OCI-LY3 (cell line): ENCODE results near the gene MAP6.

Source experiments
- H2AFZ ChIP-seq: fragments of 200-600, 300-600 bp; shearing (Covaris generic); 2 replicates; pipeline ENCODE4 v1.6.0; 2014; ENCODE audit warnings: antibody characterized with exemption, low read depth, low read length
- H3K27ac ChIP-seq: fragments of 200-600, 300-600 bp; sonication (generic); 2 replicates; pipeline ENCODE4 v1.5.1; 2014; ENCODE audit warnings: mild to moderate bottlenecking, low read length, moderate library complexity, mixed read lengths
- H3K27me3 ChIP-seq: fragments of 200-600, 300-600 bp; sonication (generic); 2 replicates; pipeline ENCODE4 v1.6.1; 2014; ENCODE audit warnings: low read depth, low read length, mixed read lengths
- H3K36me3 ChIP-seq: fragments of 200-600, 300-600 bp; sonication (generic); replicated peaks from 2 replicates; pipeline ENCODE3; 2014; ENCODE audit warnings: low read depth, low read length, mixed read lengths
- H3K4me1 ChIP-seq: fragments of 300-600, 200-600 bp; sonication (generic); 2 replicates; pipeline ENCODE4 v1.6.1; 2014; ENCODE audit warnings: low read length, mixed read lengths
- H3K4me2 ChIP-seq: fragments of 200-600, 300-600 bp; sonication (generic); 2 replicates; pipeline ENCODE4 v1.6.1; 2014; ENCODE audit warnings: low read length, mixed read lengths
- H3K4me3 ChIP-seq: fragments of 300-600, 200-600 bp; sonication (generic); 2 replicates; pipeline ENCODE4 v1.5.1; 2014; ENCODE audit warnings: antibody characterized with exemption, mild to moderate bottlenecking, low read length, moderate library complexity
- H3K79me2 ChIP-seq: fragments of 300-600, 200-600 bp; shearing (Covaris generic); 2 replicates; pipeline ENCODE4 v1.6.1; 2014; ENCODE audit warnings: mild to moderate bottlenecking, low read length, mixed read lengths
- H3K9ac ChIP-seq: fragments of 300-600, 200-600 bp; shearing (Covaris generic); 2 replicates; pipeline ENCODE4 v1.6.0; 2014; ENCODE audit warnings: mild to moderate bottlenecking, low read length, moderate library complexity
- H3K9me3 ChIP-seq: fragments of 200-600, 300-600 bp; shearing (Covaris generic); 2 replicates; pipeline ENCODE4 v1.6.1; 2014; ENCODE audit warnings: low read length, mixed read lengths; ENCODE audit not compliant: insufficient read depth
- H4K20me1 ChIP-seq: fragments of 200-600, 300-600 bp; sonication (generic); 2 replicates; pipeline ENCODE4 v1.6.1; 2016; ENCODE audit warnings: low read length, mixed read lengths; ENCODE audit not compliant: insufficient read depth
- EZH2phosphoT487 ChIP-seq: fragments of 200-600 bp; shearing (Covaris generic); IDR thresholded peaks from 2 replicates; pipeline ENCODE4 v1.6.1; 2018; ENCODE audit warnings: antibody characterized with exemption, mixed run types, low read depth
- TF ChIP-seq, protein P1 (sequence below): fragments of 200-600, 300-600 bp; sonication (generic); IDR thresholded peaks from 2 replicates; pipeline ENCODE4 v1.5.1; 2014; ENCODE audit warnings: antibody characterized with exemption, low read length, low read depth

MAP6 gene

DNA sequence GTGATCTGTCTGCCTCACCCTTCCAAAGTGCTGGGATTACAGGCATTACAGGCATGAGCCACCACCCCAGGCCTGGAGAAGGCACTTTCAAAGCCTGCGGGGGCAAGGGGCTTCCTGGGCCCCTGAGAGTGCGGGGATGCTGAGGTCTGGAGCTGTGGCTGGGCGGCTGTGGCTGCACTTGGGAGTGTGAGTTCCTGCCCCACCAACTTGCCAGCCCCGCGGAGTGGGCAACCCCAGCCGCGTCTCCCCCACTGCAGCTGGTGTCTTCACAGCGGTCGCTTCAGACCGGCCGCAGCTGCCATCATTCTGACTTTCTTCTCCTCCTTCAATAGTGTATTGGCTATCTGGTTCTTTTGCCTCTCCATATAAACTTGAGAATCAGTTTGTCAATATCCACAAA, 10.7 kb upstream of the MAP6 start:
- H3K27ac ChIP-seq = no peak overlapping the region
- no peaks in the 10 kb centered on the region for H4K20me1 ChIP-seq
- no peak overlapping the region for H3K4me3 ChIP-seq
- H3K4me1 ChIP-seq = peaks cover 22% of the 10 kb centered on the region
- TF ChIP-seq, protein P1, sequence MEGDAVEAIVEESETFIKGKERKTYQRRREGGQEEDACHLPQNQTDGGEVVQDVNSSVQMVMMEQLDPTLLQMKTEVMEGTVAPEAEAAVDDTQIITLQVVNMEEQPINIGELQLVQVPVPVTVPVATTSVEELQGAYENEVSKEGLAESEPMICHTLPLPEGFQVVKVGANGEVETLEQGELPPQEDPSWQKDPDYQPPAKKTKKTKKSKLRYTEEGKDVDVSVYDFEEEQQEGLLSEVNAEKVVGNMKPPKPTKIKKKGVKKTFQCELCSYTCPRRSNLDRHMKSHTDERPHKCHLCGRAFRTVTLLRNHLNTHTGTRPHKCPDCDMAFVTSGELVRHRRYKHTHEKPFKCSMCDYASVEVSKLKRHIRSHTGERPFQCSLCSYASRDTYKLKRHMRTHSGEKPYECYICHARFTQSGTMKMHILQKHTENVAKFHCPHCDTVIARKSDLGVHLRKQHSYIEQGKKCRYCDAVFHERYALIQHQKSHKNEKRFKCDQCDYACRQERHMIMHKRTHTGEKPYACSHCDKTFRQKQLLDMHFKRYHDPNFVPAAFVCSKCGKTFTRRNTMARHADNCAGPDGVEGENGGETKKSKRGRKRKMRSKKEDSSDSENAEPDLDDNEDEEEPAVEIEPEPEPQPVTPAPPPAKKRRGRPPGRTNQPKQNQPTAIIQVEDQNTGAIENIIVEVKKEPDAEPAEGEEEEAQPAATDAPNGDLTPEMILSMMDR = no peak
- TF ChIP-seq EZH2phosphoT487 = no peak
- H2AFZ ChIP-seq = no peak overlapping the region
- H3K4me2 ChIP-seq = no peak overlapping the region
- H3K27me3 ChIP-seq = 0 out of 2 replicates have a peak, but pooled peaks cover 9% of the 10 kb centered on the region
- no peaks in the 10 kb centered on the region for H3K36me3 ChIP-seq
- no peaks in the 10 kb centered on the region for H3K9me3 ChIP-seq
- no peak overlapping the region for H3K9ac ChIP-seq
- no peaks in the 10 kb centered on the region for H3K79me2 ChIP-seq

DNA sequence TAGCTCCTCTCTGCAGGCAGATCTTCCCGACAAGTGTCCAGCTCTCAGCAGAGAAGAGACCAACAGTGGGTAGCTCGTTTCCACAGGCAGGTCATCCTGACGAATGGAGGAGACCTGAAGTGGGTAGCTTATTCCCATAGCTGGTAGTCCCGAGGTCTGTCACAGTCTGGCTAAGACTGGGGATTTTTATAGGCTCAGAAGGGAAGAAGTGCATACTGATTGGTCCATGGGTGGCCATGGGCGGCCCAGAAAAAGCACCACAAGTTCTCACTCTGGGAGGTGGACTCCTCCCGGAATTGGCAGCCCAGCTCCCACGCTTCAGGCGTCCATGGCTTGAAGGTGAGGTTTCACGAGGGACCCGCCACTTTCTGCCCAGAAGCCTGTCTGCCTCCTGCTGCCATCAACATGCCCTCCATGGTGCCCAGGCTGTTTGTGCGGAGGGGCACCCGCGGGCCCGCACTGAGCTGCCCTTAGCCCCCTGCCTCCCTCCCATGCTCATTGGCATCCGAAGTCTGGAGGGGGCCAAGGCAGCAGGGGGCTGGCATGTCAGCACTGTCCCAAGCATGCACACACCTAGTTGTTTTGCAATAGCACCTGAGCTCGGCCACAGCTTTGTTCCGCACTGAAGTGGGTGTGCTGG, 9.9 kb upstream of the MAP6 start:
- Histone ChIP-seq H3K27ac (no peak overlapping the region), H3K4me2 (no peak overlapping the region), H2AFZ (no peak overlapping the region), H3K9ac (no peak overlapping the region), H4K20me1 (no peaks in the 10 kb centered on the region), H3K79me2 (no peaks in the 10 kb centered on the region), H3K4me1 (peaks cover 19% of the 10 kb centered on the region), H3K4me3 (no peak overlapping the region), H3K9me3 (no peaks in the 10 kb centered on the region), H3K27me3 (0 out of 2 replicates have a peak, but pooled peaks cover 9% of the 10 kb centered on the region), H3K36me3 (no peaks in the 10 kb centered on the region)
- TF ChIP-seq EZH2phosphoT487 = no peak
- TF ChIP-seq, protein P1 = no peak

DNA sequence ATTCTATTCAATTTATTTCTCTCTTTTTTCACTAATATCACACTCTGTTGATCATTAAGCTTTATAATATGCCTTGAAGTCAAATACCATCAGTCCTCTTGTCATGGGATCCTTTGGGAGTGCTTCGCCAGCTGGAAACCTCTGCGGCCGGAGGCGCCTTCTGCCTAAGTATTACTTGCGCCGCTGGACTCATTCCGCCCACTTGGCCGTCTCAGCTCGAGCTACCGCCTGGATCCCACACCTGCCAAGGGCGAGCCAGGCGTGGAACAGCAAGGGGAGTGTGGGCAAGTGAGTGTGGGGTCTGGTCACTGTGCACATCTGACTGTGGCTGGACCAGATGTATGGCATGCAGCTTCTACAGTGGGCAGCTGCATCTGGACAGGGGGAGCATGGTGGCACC, 9.1 kb upstream of the MAP6 start:
- TF ChIP-seq EZH2phosphoT487 = no peak
- TF ChIP-seq, protein P1 = no peak
- Histone ChIP-seq H3K36me3 (no peaks in the 10 kb centered on the region), H4K20me1 (no peaks in the 10 kb centered on the region), H2AFZ (no peak overlapping the region), H3K4me3 (no peak overlapping the region), H3K9ac (no peak overlapping the region), H3K4me2 (no peak overlapping the region; the same call in 1 of the 2 replicates), H3K4me1 (peaks cover 20% of the 10 kb centered on the region), H3K9me3 (no peaks in the 10 kb centered on the region), H3K79me2 (no peaks in the 10 kb centered on the region), H3K27ac (no peak overlapping the region), H3K27me3 (0 out of 2 replicates have a peak, but pooled peaks cover 9% of the 10 kb centered on the region)

DNA sequence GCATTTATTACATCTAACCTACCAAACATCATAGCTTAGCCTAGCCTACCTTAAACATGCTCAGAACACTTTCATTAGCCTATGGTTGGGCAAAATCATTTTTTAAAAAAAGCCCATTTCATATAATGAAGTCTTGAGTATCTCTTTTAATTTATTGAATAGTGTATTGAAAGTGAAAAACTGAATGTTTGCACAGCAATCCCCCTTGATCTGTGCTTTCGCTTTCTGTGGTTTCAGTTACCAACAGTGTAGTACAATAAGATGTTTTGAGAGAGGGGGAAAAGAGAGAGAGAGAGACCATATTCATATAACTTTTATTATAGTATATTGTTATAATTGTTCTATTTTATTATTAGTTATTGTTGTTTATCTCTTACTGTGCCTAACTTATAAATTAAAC, 8.4 kb upstream of the MAP6 start:
- no peak overlapping the region for H2AFZ ChIP-seq
- H3K27ac ChIP-seq = no peak overlapping the region
- H3K27me3 ChIP-seq = 0 out of 2 replicates have a peak, but pooled peaks cover 9% of the 10 kb centered on the region
- TF ChIP-seq, protein P1 = no peak
- TF ChIP-seq EZH2phosphoT487 = no peak
- H4K20me1 ChIP-seq = no peaks in the 10 kb centered on the region
- H3K36me3 ChIP-seq = no peaks in the 10 kb centered on the region
- peak overlapping the region; percentile 51 for H3K4me2 ChIP-seq
- H3K79me2 ChIP-seq = no peaks in the 10 kb centered on the region
- H3K4me1 ChIP-seq = peaks cover 20% of the 10 kb centered on the region
- no peak overlapping the region for H3K9ac ChIP-seq
- no peaks in the 10 kb centered on the region for H3K9me3 ChIP-seq
- no peak overlapping the region for H3K4me3 ChIP-seq
